ENCODE data around the gene MEIS2. TPM values are rescaled to one million over a fixed set of nuclear protein-coding genes. Genes with fewer than 3 reads are reported as not detected.

The MEIS2 gene
- total and polyA plus RNA-seq, 9 donors, result 27.7 to 73.7 (median 47.7) TPM

DNA sequence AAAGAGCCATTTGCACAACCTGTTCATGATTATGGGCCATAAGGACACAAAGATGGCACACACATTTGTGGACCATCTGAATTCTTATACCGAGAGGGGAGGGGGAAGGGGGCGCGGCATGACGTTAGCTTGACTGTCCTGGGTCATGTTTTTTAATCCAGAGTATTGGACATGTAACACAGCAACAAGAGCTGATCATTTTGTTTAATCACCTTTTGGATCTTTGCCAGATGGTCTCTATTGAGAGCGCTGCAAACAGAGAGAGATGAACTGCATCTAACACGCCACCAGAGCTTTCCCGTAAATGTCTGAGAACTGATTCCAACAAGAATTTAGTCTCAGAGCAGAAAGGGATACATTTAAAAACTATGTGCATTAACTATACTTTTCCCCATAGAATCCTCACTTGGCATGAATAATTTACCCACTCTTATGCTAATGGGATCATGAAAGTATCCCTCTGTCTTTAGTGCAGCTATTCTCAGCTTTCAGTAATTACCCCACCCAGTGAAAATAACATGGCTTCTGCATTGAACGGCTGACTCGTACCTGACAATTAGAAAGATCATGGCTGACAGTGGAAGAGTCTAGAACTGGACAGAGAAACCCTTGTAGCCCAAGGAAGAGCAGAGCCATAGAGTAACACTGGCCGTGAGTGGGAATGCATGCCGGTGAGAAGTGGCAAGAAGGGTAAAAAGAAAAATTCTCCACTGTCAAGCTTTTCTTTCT lies 22.6 kb downstream of the MEIS2 start:
- Histone ChIP-seq H3K36me3 (no peaks in the 10 kb centered on the region), H3K4me3 (no peak overlapping the region), H3K9me3 (no peaks in the 10 kb centered on the region), H3K4me1 (ENCODE audit: insufficient read depth) (peaks cover 2% of the 10 kb centered on the region), H3K27me3 (no peaks in the 10 kb centered on the region), H3K27ac (no peak overlapping the region)
- intact Hi-C loops (cut with DNase I), result no loop called here
- 84 to 89% (median 87%) methylated on average over 11 of the region's 11 CpGs for WGBS, 3 donors
- no peak for TF ChIP-seq POLR2A (IDR thresholded peaks at IDR 0.05)
- DNase-seq, result no peak

DNA sequence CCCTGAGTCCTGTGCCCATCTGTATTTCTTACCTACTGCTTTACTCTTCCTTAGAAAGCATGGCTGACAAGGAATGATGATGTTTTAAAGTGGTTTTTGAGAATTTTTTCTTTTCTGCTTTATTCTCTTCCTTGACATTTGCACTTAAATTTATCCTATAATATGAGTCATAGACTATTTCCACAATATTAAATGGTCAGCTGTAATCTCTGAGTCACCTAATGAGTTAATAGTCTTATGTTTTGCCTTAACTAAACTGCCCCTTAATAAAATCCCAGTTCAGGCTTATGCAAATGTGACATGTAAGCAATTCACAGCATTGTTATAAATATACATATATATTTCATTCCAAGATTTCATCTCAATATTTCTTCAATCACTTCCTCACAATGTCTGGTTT lies 23.8 kb downstream of the MEIS2 start:
- Histone ChIP-seq H3K27ac (no peak overlapping the region), H3K36me3 (no peaks in the 10 kb centered on the region), H3K4me3 (no peak overlapping the region), H3K9me3 (no peaks in the 10 kb centered on the region), H3K27me3 (no peaks in the 10 kb centered on the region), H3K4me1 (ENCODE audit: insufficient read depth) (peaks cover 2% of the 10 kb centered on the region)
- TF ChIP-seq POLR2A (IDR thresholded peaks at IDR 0.05) (no peak), EP300 (IDR thresholded peaks at IDR 0.05) (no peak)
- TF ChIP-seq, protein P1, sequence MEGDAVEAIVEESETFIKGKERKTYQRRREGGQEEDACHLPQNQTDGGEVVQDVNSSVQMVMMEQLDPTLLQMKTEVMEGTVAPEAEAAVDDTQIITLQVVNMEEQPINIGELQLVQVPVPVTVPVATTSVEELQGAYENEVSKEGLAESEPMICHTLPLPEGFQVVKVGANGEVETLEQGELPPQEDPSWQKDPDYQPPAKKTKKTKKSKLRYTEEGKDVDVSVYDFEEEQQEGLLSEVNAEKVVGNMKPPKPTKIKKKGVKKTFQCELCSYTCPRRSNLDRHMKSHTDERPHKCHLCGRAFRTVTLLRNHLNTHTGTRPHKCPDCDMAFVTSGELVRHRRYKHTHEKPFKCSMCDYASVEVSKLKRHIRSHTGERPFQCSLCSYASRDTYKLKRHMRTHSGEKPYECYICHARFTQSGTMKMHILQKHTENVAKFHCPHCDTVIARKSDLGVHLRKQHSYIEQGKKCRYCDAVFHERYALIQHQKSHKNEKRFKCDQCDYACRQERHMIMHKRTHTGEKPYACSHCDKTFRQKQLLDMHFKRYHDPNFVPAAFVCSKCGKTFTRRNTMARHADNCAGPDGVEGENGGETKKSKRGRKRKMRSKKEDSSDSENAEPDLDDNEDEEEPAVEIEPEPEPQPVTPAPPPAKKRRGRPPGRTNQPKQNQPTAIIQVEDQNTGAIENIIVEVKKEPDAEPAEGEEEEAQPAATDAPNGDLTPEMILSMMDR (IDR thresholded peaks at IDR 0.05), result no peak
- no peak for DNase-seq
- intact Hi-C loops (cut with DNase I), result no loop called here

DNA sequence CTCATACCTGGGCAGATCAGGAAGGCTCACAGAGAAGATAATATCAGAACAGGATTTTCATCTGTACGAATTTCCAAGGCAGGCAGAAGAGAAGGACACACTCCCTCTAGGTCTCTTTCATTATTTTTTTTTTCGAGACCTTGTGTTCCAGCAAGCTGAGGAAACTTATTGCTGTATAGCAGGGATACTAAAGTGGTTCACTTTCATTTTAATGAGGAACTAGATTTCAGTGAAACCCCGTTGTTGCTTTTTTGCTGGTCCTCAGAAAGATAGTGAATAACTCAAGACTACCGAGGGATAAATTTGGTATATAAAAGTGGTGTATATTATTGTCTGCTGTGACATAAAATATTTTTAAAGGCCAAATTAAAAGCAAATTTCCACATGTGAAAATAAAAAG lies 24.6 kb downstream of the MEIS2 start:
- WGBS, 3 donors, result 87 to 94% (median 90%) methylated on average over 4 of the region's 4 CpGs

DNA sequence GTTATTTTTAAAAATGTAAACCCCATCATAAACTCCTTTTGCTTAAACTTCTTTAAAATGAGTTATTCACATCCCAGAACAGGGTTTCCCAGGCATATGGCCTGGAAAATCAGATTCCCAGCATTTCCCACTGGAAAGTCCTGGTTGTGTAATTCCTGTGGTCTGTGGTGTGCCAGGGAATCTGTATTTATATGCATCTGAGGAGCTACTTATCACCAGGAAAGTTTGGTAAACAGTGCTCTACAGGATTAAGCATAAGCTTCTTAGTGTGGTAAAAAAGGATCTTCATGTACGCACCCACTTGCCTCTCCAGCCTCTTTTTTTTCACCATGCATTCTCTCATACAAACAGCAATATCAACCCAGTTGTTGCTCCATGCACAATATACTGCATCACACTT lies 28.2 kb downstream of the MEIS2 start:
- 91 to 98% (median 98%) methylated on average over 1 of the region's 1 CpG for WGBS, 3 donors
- Histone ChIP-seq H3K4me3 (no peak overlapping the region), H3K4me1 (ENCODE audit: insufficient read depth) (no peaks in the 10 kb centered on the region), H3K36me3 (no peaks in the 10 kb centered on the region), H3K27me3 (no peaks in the 10 kb centered on the region), H3K27ac (no peak overlapping the region), H3K9me3 (no peaks in the 10 kb centered on the region)
- TF ChIP-seq EP300 (IDR thresholded peaks at IDR 0.05) (no peak), POLR2A (IDR thresholded peaks at IDR 0.05) (no peak)
- TF ChIP-seq, protein P1 (IDR thresholded peaks at IDR 0.05), result no peak
- intact Hi-C loops (cut with DNase I), result no loop called here
- no peak for DNase-seq

More for the DNA sequence above, 24.6 kb downstream of the MEIS2 start:
- no peaks in the 10 kb centered on the region for H3K9me3 ChIP-seq
- intact Hi-C loops (cut with DNase I), result no loop called here
- H3K27me3 ChIP-seq, result no peaks in the 10 kb centered on the region
- no peak overlapping the region for H3K4me3 ChIP-seq
- H3K27ac ChIP-seq, result no peak overlapping the region
- TF ChIP-seq, protein P1 (IDR thresholded peaks at IDR 0.05), result no peak
- TF ChIP-seq EP300 (IDR thresholded peaks at IDR 0.05) (no peak), POLR2A (IDR thresholded peaks at IDR 0.05) (no peak)
- H3K36me3 ChIP-seq, result no peaks in the 10 kb centered on the region
- H3K4me1 ChIP-seq (ENCODE audit: insufficient read depth), result peaks cover 2% of the 10 kb centered on the region
- DNase-seq, result no peak

DNA sequence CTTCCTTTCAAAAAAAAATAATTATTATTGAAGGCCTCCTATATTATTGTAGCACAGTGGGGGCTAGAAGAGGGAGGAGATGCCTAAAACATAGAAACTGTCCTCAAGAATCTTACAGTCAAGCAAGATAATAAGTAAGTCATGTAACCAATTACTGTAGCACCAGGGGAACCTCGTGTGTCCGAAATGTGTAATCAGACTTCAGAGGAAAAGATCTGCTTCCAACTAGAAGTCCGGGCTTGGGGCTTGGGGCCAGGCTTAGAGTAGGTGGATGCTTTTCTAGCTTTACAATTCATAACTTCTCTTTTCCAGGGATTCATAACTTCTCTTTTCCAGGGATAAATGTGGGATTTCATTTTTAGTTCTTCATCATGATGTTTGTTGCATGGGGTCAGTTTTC lies 29.2 kb downstream of the MEIS2 start:
- DNase-seq, result no peak
- H3K4me1 ChIP-seq (ENCODE audit: insufficient read depth), result no peaks in the 10 kb centered on the region
- H3K36me3 ChIP-seq, result no peaks in the 10 kb centered on the region
- intact Hi-C loops (cut with DNase I), result no loop called here
- TF ChIP-seq, protein P1 (IDR thresholded peaks at IDR 0.05), result no peak
- no peak for TF ChIP-seq EP300 (IDR thresholded peaks at IDR 0.05)
- TF ChIP-seq POLR2A (IDR thresholded peaks at IDR 0.05), result no peak
- no peak overlapping the region for H3K4me3 ChIP-seq
- H3K9me3 ChIP-seq, result no peaks in the 10 kb centered on the region
- WGBS, 3 donors, result 69 to 87% (median 83%) methylated on average over 3 of the region's 3 CpGs
- H3K27ac ChIP-seq, result no peak overlapping the region
- no peaks in the 10 kb centered on the region for H3K27me3 ChIP-seq
